Bronchial epithelial cell (primary cell): ENCODE measurements around the gene YIF1A. TPM values are rescaled to one million over a fixed set of nuclear protein-coding genes. Genes with fewer than 3 reads are reported as not detected.

Source experiments
- DNase-seq: peaks from one replicate; pipeline ENCODE4 v3.0.0-alpha.2; 2010; ENCODE audit warnings: low read depth
- FAIRE-seq: peaks from 2 replicates; lab custom pipeline; 2011; peaks lifted over from hg19 to GRCh38; lab: Jason Lieb, UNC
- H3K27me3 ChIP-seq: 2 replicates; pipeline ENCODE4 v1.5.1; 2011; ENCODE audit warnings: low read length; ENCODE audit not compliant: control insufficient read depth, insufficient read depth
- H3K36me3 ChIP-seq: 2 replicates; pipeline ENCODE4 v1.5.1; 2011; ENCODE audit warnings: low read length; ENCODE audit not compliant: control insufficient read depth, insufficient read depth
- H3K4me3 ChIP-seq: 2 replicates; pipeline ENCODE4 v1.5.1; 2011; ENCODE audit warnings: mild to moderate bottlenecking, low read depth, low read length, control low read depth
- total RNA-seq: library from RNA; depleted of rRNA; stranded (reverse); fragments of >200 nt; gene quantifications from 2 replicates; pipeline ENCODE4 v1.2.1, GENCODE V29; 2014
- TF ChIP-seq, protein P1 (sequence below): IDR thresholded peaks from 2 replicates; pipeline ENCODE4 v1.5.1; 2011; ENCODE audit warnings: mild to moderate bottlenecking, moderate library complexity, low read length, control low read depth, inconsistent platforms; ENCODE audit not compliant: insufficient read depth, severe bottlenecking

YIF1A gene
- total RNA-seq, 1 donor from 2014 or later = 231 TPM

DNA sequence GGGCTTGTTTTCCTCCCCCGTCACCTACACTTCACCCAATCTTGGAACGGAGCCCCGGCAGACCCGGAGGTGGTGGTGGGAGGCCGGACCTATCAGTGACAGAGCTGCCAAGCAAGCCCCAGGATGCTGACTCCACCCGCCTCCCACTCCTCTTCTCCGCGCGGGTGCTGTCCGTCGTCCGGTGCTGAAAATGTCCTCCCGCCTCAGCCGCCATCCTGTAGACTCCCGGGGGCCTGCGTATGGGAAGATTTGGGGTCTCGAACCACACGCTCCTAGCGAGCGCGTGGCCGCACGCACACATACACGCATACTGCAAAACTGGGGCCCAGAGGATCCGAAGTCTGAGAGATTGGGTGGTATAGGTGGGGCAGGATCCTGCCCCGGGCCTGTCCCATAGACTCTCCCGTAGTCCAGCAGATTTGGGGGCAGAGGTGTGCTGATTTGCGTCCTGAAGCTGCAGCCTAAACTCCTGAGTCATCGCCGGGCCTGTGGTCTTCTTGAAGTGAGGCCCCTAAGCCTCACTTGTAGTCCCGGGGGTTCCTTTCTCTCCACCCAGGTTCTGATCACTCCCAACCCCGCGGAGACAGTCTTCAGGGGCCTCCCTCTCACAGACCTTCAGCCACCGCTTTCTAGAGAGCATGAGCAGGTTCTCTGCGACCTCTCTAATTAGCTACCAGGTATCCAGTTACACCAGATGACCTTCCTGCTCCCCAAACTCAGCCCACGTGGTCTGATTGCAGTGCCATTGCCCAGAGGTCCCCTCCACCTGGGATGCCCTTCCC lies 796 bp upstream of the YIF1A start:
- TF ChIP-seq, protein P1, sequence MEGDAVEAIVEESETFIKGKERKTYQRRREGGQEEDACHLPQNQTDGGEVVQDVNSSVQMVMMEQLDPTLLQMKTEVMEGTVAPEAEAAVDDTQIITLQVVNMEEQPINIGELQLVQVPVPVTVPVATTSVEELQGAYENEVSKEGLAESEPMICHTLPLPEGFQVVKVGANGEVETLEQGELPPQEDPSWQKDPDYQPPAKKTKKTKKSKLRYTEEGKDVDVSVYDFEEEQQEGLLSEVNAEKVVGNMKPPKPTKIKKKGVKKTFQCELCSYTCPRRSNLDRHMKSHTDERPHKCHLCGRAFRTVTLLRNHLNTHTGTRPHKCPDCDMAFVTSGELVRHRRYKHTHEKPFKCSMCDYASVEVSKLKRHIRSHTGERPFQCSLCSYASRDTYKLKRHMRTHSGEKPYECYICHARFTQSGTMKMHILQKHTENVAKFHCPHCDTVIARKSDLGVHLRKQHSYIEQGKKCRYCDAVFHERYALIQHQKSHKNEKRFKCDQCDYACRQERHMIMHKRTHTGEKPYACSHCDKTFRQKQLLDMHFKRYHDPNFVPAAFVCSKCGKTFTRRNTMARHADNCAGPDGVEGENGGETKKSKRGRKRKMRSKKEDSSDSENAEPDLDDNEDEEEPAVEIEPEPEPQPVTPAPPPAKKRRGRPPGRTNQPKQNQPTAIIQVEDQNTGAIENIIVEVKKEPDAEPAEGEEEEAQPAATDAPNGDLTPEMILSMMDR = no peak
- FAIRE-seq = no peak
- Histone ChIP-seq H3K4me3 (peak overlapping the region; percentile 66), H3K36me3 (peaks cover 13% of the 10 kb centered on the region), H3K27me3 (peaks cover 9% of the 10 kb centered on the region)
- no peak for DNase-seq

DNA sequence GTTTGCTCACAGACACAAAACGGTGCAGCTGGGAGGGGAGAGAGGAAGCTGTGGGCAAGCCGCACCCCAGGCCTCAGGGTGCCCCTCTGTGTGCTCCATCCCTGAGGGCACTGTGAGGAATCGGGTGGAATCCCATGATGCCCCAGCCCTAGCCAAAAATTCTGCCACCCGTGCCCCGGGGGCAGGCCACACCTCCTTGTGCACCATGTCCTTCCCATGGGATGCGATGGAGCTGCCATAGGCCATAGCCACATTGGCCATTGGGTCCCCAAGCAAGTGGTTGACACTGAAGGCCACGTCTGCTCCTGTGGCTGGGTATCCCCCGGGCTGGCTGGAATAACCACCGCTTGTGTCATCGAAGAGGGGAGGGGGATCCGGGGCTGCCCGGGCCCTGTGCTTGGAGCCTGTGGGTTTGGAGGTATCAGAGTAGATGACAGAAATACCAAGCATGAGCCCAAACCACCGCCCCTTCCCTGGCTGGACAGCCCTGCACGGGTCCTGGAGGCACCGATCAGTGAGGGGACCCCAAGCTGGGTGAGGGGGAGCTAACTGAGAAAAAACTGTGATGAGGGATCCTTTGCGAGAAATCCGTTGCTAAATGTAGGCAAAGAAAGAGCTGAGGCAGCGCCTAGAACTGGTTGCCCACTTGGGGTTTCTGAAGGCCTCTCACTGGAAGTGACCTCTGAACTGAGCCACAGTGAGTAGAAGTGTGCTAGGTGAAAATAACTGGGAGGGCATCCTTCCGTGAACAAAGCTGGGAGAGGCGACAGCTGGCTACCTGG lies 863 bp downstream of the YIF1A start:
- H3K4me3 ChIP-seq = peak overlapping the region; percentile 66
- TF ChIP-seq, protein P1 = no peak
- DNase-seq (no peak), FAIRE-seq (no peak)
- H3K27me3 ChIP-seq = peaks cover 9% of the 10 kb centered on the region
- H3K36me3 ChIP-seq = peaks cover 16% of the 10 kb centered on the region

DNA sequence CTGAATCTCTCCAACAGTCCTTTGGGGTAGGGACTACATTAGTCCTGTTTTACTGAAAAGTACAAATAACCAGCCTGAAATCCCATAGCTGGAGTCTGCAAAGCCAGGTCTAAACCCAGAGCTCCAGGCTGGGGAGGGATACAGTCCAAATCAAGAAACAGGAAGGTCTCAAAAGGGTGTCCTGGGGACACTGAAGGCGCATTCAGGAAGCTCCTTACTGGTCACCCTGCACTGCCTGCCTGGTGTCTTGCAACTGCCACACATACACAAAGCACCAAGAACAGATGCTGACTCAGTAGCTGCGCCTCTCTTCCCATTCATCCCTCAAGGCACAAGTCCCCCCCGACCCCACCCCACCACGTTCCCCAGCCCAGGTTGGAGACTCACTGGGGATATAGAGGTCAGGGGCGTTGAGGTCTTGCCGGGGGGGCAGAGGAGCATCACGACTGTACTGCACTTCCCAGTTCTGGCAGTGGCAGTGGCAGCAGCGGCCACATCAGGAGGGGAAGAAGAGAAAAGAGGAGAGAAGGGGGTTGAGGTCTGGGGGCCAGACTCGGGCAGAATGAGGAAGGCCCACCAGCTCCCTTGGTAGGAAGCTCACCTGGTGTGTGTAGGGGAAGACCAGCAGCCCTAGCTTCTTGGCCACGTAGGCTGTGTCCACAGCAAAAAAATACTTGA lies 1.6 kb downstream of the YIF1A start:
- peaks cover 16% of the 10 kb centered on the region for H3K36me3 ChIP-seq
- no peak overlapping the region for H3K4me3 ChIP-seq
- DNase-seq (no peak), FAIRE-seq (no peak)
- peaks cover 3% of the 10 kb centered on the region for H3K27me3 ChIP-seq
- TF ChIP-seq, protein P1 = no peak

DNA sequence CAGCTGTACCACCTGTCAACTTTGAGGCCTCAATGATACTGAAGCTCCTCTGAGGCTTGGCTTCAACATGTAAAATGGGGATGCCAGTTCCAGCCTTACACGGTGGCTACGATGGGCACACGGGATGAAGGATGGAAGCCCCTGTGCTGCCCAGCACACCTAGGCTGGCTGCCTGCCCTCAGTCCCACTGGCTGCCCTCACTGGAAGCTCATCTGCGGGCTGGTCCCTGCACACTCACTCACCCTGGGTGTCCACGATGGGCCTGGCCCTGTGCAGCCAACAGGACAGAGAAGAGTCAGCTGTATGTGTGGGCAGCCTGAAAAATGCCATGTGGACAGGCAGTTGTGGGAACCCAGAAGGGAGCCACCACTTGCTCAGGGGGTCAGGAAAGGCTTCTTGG lies 2.2 kb downstream of the YIF1A start:
- Histone ChIP-seq H3K36me3 (peaks cover 16% of the 10 kb centered on the region), H3K27me3 (peaks cover 3% of the 10 kb centered on the region), H3K4me3 (no peak overlapping the region)
- FAIRE-seq (no peak), DNase-seq (no peak)
- TF ChIP-seq, protein P1 = no peak

DNA sequence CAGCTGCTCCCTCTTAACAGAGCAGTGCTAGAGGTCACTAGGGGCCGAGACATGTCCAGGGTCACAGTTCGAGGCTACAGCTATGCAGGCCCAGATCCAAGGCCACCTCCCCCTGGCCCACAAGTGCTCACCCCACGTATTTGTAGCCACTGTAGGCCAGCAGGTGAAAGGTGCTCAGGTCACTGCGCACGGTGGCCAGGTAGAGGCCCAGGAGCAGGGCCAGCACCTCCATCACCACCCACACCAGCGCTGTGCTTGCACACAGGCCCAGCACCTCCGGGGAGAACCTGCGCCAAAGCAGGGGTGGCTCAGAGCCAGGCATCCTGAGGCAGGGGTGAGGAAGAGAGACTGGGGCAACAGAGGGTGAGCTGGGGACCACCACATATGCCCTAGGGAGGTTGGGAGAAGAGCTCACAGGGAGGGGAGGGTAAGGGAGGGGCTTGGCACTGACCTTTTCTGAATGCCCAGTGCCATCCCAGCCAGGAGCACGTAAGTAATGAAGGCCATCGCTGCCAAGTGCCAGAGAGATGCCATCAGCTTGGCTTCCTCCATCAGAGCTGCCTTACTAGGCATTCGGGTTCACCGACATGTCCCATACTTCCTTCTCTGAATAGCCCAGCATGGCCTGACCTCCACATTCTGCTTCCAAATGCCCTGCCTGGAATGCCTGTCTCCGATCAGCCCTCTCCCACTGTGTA lies 3.5 kb downstream of the YIF1A start:
- Histone ChIP-seq H3K4me3 (no peak overlapping the region), H3K27me3 (no peaks in the 10 kb centered on the region), H3K36me3 (peaks cover 16% of the 10 kb centered on the region)
- DNase-seq = no peak
- TF ChIP-seq, protein P1 = no peak
- FAIRE-seq = no peak
